NT2/D1 (cell line): ENCODE results near the gene KRT4.

ENCODE experiments used
- DNase-seq: peaks from one replicate; pipeline ENCODE4 v3.0.0-alpha.2; 2011; ENCODE audit warnings: low read depth, low spot score
- H3K27me3 ChIP-seq: 2 replicates; pipeline ENCODE4 v1.6.0; 2011; ENCODE audit warnings: mild to moderate bottlenecking; ENCODE audit not compliant: insufficient read length, insufficient read depth
- H3K36me3 ChIP-seq: 2 replicates; pipeline ENCODE4 v1.6.1; 2011; ENCODE audit warnings: mild to moderate bottlenecking, low read length, mixed read lengths; ENCODE audit not compliant: insufficient read depth, insufficient read length
- H3K4me1 ChIP-seq: 2 replicates; pipeline ENCODE4 v1.5.1; 2011; ENCODE audit not compliant: insufficient read depth, insufficient read length
- H3K4me3 ChIP-seq: 2 replicates; pipeline ENCODE4 v1.5.1; 2011; ENCODE audit warnings: low read depth; ENCODE audit not compliant: insufficient read length
- H3K9ac ChIP-seq: 2 replicates; pipeline ENCODE4 v1.6.0; 2011; ENCODE audit warnings: low read depth; ENCODE audit not compliant: insufficient read length
- H3K9me3 ChIP-seq: 2 replicates; pipeline ENCODE4 v1.5.1; 2011; ENCODE audit warnings: mild to moderate bottlenecking, low read length; ENCODE audit not compliant: insufficient read depth
- SUZ12 ChIP-seq: IDR thresholded peaks from 2 replicates; pipeline ENCODE4 v1.6.1; 2011; ENCODE audit not compliant: insufficient read length, insufficient read depth; ENCODE audit errors: extremely low read depth
- YY1 ChIP-seq: IDR thresholded peaks from 2 replicates; pipeline ENCODE4 v1.6.1; 2011; ENCODE audit not compliant: insufficient read length, insufficient read depth
- ZNF274 ChIP-seq: IDR thresholded peaks from 2 replicates; pipeline ENCODE4 v1.6.1; 2011; ENCODE audit warnings: mild to moderate bottlenecking, low read depth, low read length

KRT4 gene

GRCh38 chr12:52836042-52836466, 22.1 kb upstream of the KRT4 start:
- H3K4me1 ChIP-seq = peaks cover 7% of the 10 kb centered on the region
- no peaks in the 10 kb centered on the region for H3K9me3 ChIP-seq
- no peaks in the 10 kb centered on the region for H3K27me3 ChIP-seq
- DNase-seq = no peak
- no peaks in the 10 kb centered on the region for H3K36me3 ChIP-seq
- TF ChIP-seq SUZ12 (no peak), YY1 (no peak), ZNF274 (no peak)
- no peak overlapping the region for H3K9ac ChIP-seq
- H3K4me3 ChIP-seq = no peak overlapping the region

GRCh38 chr12:52835271-52836041, 21.5 kb upstream of the KRT4 start:
- no peak for DNase-seq
- no peak overlapping the region for H3K9ac ChIP-seq
- no peak overlapping the region for H3K4me3 ChIP-seq
- no peaks in the 10 kb centered on the region for H3K36me3 ChIP-seq
- no peaks in the 10 kb centered on the region for H3K9me3 ChIP-seq
- H3K27me3 ChIP-seq = no peaks in the 10 kb centered on the region
- TF ChIP-seq SUZ12 = no peak
- TF ChIP-seq YY1 = no peak
- TF ChIP-seq ZNF274 = no peak
- H3K4me1 ChIP-seq = peaks cover 7% of the 10 kb centered on the region

GRCh38 chr12:52834727-52835001, 20.7 kb upstream of the KRT4 start:
- DNase-seq = no peak
- Histone ChIP-seq H3K27me3 (no peaks in the 10 kb centered on the region), H3K4me3 (no peak overlapping the region), H3K9ac (no peak overlapping the region), H3K9me3 (no peaks in the 10 kb centered on the region), H3K36me3 (no peaks in the 10 kb centered on the region), H3K4me1 (peaks cover 7% of the 10 kb centered on the region)
- TF ChIP-seq SUZ12 (no peak), ZNF274 (no peak), YY1 (no peak)

GRCh38 chr12:52833922-52834726, 20.2 kb upstream of the KRT4 start, which contains the start of gene KRT79:
Gene KRT79 (minus strand): TSS chr12:52834311. CDS start chr12:52834260, 51 bp downstream.
- H3K9me3 ChIP-seq = no peaks in the 10 kb centered on the region
- peaks cover 7% of the 10 kb centered on the region for H3K4me1 ChIP-seq
- no peak for TF ChIP-seq ZNF274
- TF ChIP-seq SUZ12 = no peak
- TF ChIP-seq YY1 = no peak
- no peaks in the 10 kb centered on the region for H3K36me3 ChIP-seq
- H3K9ac ChIP-seq = no peak within 1 kb of the TSS
- H3K4me3 ChIP-seq = no peak within 1 kb of the TSS
- no peak for DNase-seq
- no peaks in the 10 kb centered on the region for H3K27me3 ChIP-seq

GRCh38 chr12:52832985-52833905, 19.3 kb upstream of the KRT4 start:
- DNase-seq = no peak
- Histone ChIP-seq H3K9ac (no peak overlapping the region), H3K9me3 (no peaks in the 10 kb centered on the region), H3K27me3 (no peaks in the 10 kb centered on the region), H3K4me3 (no peak overlapping the region), H3K4me1 (peaks cover 7% of the 10 kb centered on the region), H3K36me3 (no peaks in the 10 kb centered on the region)
- TF ChIP-seq SUZ12 (no peak), YY1 (no peak), ZNF274 (no peak)

- Histone ChIP-seq H3K27me3 (no peaks in the 10 kb centered on the region), H3K4me3 (no peak overlapping the region), H3K9me3 (no peaks in the 10 kb centered on the region), H3K4me1 (peaks cover 7% of the 10 kb centered on the region), H3K9ac (no peak overlapping the region), H3K36me3 (no peaks in the 10 kb centered on the region)
- no peak for DNase-seq
- no peak for TF ChIP-seq SUZ12
- no peak for TF ChIP-seq YY1
- TF ChIP-seq ZNF274 = no peak
Observed at GRCh38 chr12:52832451-52832850, 18.5 kb upstream of the KRT4 start.

GRCh38 chr12:52831251-52831650, 17.3 kb upstream of the KRT4 start:
- no peaks in the 10 kb centered on the region; the same call in 1 of the 2 replicates for H3K9me3 ChIP-seq
- H3K4me3 ChIP-seq = no peak overlapping the region
- no peak overlapping the region for H3K9ac ChIP-seq
- no peak for TF ChIP-seq SUZ12
- TF ChIP-seq ZNF274 = no peak
- TF ChIP-seq YY1 = no peak
- no peaks in the 10 kb centered on the region for H3K36me3 ChIP-seq
- no peaks in the 10 kb centered on the region for H3K27me3 ChIP-seq
- no peak for DNase-seq
- peaks cover 6% of the 10 kb centered on the region for H3K4me1 ChIP-seq
